GM12873 (cell line): Measurements from ENCODE around the gene C1QTNF4.

ENCODE experiments used
- TF ChIP-seq, protein P1 (sequence below): IDR thresholded peaks from 2 replicates; pipeline ENCODE4 v1.5.1; 2012; ENCODE audit warnings: low read depth, mild to moderate bottlenecking, moderate library complexity, low read length, control low read depth; ENCODE audit not compliant: insufficient read depth; ENCODE audit errors: missing control alignments

Gene C1QTNF4

DNA sequence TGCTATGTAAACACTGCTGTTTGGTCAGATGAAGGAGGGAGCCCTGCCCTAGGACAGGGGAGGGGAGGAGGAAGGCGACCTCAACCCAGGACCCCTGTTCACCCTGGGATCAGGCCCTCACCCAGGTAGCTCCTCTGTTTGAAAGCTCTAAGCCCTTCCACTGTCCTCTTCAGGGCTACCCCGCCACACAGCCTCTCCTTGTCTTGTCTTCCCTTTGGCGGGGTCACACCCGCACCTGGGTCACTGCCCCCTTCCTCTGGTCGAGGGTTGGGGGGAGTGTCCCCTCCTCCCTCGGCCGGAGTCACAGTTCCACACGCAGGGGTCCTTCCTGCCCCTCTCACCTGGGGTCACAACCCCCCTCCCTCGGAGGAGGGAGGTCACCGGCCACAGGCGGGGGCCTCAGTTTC lies 29.3 kb downstream of the C1QTNF4 start:
- TF ChIP-seq, protein P1, sequence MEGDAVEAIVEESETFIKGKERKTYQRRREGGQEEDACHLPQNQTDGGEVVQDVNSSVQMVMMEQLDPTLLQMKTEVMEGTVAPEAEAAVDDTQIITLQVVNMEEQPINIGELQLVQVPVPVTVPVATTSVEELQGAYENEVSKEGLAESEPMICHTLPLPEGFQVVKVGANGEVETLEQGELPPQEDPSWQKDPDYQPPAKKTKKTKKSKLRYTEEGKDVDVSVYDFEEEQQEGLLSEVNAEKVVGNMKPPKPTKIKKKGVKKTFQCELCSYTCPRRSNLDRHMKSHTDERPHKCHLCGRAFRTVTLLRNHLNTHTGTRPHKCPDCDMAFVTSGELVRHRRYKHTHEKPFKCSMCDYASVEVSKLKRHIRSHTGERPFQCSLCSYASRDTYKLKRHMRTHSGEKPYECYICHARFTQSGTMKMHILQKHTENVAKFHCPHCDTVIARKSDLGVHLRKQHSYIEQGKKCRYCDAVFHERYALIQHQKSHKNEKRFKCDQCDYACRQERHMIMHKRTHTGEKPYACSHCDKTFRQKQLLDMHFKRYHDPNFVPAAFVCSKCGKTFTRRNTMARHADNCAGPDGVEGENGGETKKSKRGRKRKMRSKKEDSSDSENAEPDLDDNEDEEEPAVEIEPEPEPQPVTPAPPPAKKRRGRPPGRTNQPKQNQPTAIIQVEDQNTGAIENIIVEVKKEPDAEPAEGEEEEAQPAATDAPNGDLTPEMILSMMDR, result no peak

DNA sequence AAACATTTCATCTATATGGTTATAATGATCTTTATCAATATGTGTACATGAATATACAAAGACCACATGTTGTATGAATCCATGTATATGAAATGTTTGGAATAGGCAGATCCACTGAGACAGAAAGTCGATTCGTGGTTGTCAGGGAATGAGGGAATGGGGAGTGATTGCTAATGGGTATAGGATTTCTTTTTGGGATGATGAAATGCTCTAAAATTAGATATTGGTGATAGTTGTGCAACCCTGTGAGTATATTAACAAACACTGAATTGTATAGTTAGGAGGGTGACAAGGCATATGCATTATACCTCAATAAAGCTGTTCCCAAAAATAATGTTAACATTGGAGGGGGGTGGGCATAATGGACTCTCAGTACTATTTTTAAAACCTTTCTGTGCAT lies 33.8 kb downstream of the C1QTNF4 start:
- TF ChIP-seq, protein P1, result no peak

- TF ChIP-seq, protein P1, result no peak
Observed at GRCh38 chr11:47558695-47559094, 35.5 kb downstream of the C1QTNF4 start.

DNA sequence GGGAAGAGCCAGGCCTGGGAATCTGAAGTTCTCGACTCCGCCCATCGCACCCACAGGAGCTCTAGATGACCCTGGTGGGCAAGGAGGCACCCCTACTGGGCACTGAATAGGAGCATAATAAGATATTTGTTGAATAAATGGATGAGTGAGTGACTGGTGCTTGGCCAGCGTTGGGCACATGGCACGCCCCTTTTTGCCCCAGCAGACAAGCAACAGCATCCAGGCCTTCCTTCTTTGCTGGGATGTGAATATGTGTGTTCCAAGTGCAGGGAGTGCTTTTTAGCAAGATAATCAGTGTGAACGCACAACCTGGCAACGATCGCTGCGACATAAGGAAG lies 40.8 kb downstream of the C1QTNF4 start:
- TF ChIP-seq, protein P1, result no peak

- TF ChIP-seq, protein P1, result peak; percentile 85
Observed at GRCh38 chr11:47552566-47553405, 41.4 kb downstream of the C1QTNF4 start, which contains the start of gene CELF1. Gene CELF1, minus strand, starts transcription at chr11:47553132. Its CDS starts 53,609 bp downstream, at chr11:47499523.

DNA sequence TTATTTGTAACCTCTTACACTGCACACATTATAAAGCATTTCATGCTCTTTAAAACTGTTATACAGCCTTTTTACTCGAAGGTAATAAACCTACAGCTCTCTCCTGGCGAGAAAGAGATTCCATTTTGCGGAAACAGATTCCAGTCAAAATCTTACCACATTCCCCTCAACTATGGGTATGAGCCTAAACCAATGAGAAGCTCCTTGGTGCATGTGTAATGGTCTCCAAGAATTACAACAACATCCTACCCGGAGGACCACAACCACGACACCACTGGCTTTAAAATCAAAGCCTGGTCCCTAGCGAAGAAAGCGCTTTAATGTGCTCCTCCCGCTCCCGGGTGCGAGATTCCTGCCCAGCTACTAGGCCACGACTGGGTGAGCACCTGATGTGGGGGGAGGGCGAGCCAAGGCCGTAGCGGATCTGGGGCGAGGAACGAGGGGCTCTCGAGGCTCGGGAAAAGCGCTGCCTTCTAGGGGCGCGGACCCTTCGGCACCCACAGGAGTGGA lies 42.1 kb downstream of the C1QTNF4 start:
- TF ChIP-seq, protein P1, result no peak

DNA sequence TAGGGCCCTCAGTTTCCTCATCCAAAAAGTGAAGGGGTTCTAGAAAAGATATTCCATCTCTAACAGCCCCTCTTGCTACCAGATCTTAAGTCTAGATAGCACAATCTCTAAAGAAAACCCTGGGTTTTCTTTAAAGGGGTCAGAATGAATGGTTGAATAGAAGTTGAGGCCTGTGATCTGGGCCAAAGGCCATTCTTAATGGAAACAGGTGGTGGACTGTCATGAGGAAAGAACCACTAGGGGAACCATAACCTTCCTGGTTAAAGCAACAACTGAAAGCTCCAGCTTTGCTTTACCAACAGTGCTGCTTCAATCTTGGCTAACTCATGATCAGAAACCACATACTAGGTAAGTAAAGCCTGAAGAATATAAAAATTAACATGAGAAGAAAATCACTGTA lies 43.1 kb downstream of the C1QTNF4 start:
- TF ChIP-seq, protein P1, result peak; percentile 76
